GM12878 (cell line): Measurements from ENCODE around the gene LIN7B. TPM values are rescaled to one million over a fixed set of nuclear protein-coding genes. Genes with fewer than 3 reads are reported as not detected.
A peak's percentile ranks its signal among the peaks of the same experiment; 100 is the strongest.

ENCODE experiments used
- LARP7 ChIP-seq: fragments of 450-650 bp; IDR thresholded peaks from 2 replicates; pipeline ENCODE4 v1.6.1; 2017; ENCODE audit warnings: mild to moderate bottlenecking
- NKRF ChIP-seq: fragments of 450-650 bp; conservative IDR thresholded peaks from 2 replicates; pipeline ENCODE4 v1.6.1; 2017; ENCODE audit warnings: mild to moderate bottlenecking, moderate library complexity
- SKIL ChIP-seq: fragments of 450-650 bp; IDR thresholded peaks from 2 replicates; pipeline ENCODE4 v1.6.1; 2017; ENCODE audit warnings: mild to moderate bottlenecking, low read depth, inconsistent platforms; ENCODE audit not compliant: poor library complexity, severe bottlenecking
- ZNF207 ChIP-seq: fragments of 450-650 bp; IDR thresholded peaks from 2 replicates; pipeline ENCODE4 v1.6.1; 2014; ENCODE audit warnings: antibody characterized with exemption, mild to moderate bottlenecking, borderline replicate concordance
- polyA plus RNA-seq, 11 experiments: library from polyadenylated mRNA; depleted of rRNA in 4 of 11; unstranded in 6 of 11; stranded (reverse) in 5 of 11; fragments of >200 nt; fragmentation: Nextera tagmentation in 4 of 11; fragmentation: Illumina TruSeq in 1 of 11; extraction: Ambion mirVana in 4 of 11; extraction: Trizol in 1 of 11; gene quantifications; 1 replicate in 1 of 11; 2 replicates in 10 of 11; pipeline versions ENCODE4 v1.2.1 to v1.2.3, GENCODE V29; 2011 to 2016; ENCODE audit warnings: inconsistent platforms in 2 of 11, missing spikeins in 2 of 11, low read depth in 1 of 11
- total RNA-seq, 4 experiments: library from RNA; depleted of rRNA in 3 of 4; stranded (reverse); fragments of >200 nt in 3 of 4; fragmentation: Illumina TruSeq in 1 of 4; extraction: Trizol in 1 of 4; gene quantifications; 2 replicates each; pipeline versions ENCODE4 v1.2.1 to v1.2.3, GENCODE V29; 2013 to 2021

The LIN7B gene
- total and polyA plus RNA-seq, 10 of the 15 experiments (the other 5 are each of a cell fraction or from before 2014, with no cell fraction given) = 0.15 to 3.5 (median 1.6) TPM; not detected in 2

DNA sequence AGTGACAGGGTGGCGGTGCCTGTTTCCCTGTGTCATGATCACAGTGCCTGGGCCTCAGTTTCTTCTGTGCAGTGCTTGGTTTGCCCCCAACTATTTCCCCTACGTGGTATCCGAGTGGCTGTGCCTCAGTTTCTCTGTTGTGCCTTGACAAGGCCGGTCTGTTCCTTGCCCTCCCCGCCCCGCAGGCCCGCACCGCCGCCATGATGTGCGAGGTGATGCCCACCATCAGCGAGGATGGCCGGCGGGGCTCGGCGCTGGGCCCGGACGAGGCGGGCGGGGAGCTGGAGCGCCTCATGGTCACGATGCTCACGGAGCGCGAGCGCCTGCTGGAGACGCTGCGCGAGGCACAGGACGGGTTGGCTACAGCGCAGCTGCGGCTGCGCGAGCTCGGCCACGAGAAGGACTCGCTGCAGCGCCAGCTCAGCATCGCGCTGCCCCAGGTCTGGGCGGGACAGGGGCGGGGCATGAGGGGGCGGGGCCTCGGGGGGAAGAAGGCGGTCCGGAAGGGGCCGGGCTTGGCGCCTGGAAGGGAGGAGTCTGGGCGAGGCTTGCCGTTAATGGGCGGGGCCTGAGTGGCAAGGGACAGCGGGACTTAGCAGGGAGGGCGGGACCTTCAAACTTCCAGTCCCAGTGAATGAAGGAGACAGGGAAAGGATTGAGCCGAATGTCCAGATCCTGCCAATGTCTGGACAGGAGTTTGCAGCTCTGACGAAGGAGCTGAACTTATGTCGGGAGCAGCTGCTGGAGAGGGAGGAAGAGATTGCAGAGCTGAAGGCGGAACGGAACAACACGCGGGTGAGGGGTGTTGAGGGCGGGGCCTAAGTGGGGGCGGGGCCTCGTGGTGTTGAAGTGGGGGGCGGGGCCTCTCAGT lies 13.7 kb downstream of the LIN7B start (continued):
- TF ChIP-seq SKIL (no peak), NKRF (peak; percentile 90), LARP7 (peak; percentile 35; the same call in 1 of the 2 replicates), ZNF207 (peak; percentile 69; the same call in 1 of the 2 replicates)
